ENCODE measurements around the gene TTLL11. TPM values are rescaled to one million over a fixed set of nuclear protein-coding genes. Genes with fewer than 3 reads are reported as not detected.
A peak's percentile ranks its signal among the peaks of the same experiment; 100 is the strongest.

The TTLL11 gene
- total RNA-seq, 6 donors from 2014 or later, result 6.8 to 18.9 (median 12.9) TPM

DNA sequence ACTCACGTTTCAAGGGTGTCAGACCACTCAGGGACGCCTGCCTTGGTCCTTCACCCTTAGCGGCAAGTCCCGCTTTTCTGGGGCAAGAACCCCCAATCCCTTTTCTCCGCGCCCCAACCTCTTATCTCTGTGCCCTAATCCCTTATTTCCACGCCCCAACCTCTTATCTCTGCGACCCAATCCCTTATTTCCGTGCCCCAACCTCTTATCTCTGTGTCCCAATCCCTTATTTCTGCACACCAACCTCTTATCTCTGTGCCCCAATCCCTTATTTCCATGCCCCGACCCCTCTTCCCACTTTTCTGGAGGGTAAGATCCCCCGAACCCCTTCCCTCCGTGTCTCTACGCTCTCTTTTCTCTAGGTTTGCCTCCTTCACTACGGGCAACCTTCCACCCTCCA, 302.3 kb downstream of the TTLL11 start:
- H3K36me3 ChIP-seq, result peaks cover 0 to 6% (median 2%) of the 10 kb centered on the region in 4 donors
- ATAC-seq (ENCODE audit: low FRiP score in 2 of 2) (no peak), DNase-seq (no peak)
- no peaks in the 10 kb centered on the region for H3K27me3 ChIP-seq
- no peaks in the 10 kb centered on the region for H3K9me3 ChIP-seq
- H3K27ac ChIP-seq, result no peak overlapping the region
- H3K4me1 ChIP-seq, result peaks cover 0 to 3% (median 0%) of the 10 kb centered on the region in 4 donors
- H3K4me3 ChIP-seq, result no peak overlapping the region
- TF ChIP-seq, protein P1, sequence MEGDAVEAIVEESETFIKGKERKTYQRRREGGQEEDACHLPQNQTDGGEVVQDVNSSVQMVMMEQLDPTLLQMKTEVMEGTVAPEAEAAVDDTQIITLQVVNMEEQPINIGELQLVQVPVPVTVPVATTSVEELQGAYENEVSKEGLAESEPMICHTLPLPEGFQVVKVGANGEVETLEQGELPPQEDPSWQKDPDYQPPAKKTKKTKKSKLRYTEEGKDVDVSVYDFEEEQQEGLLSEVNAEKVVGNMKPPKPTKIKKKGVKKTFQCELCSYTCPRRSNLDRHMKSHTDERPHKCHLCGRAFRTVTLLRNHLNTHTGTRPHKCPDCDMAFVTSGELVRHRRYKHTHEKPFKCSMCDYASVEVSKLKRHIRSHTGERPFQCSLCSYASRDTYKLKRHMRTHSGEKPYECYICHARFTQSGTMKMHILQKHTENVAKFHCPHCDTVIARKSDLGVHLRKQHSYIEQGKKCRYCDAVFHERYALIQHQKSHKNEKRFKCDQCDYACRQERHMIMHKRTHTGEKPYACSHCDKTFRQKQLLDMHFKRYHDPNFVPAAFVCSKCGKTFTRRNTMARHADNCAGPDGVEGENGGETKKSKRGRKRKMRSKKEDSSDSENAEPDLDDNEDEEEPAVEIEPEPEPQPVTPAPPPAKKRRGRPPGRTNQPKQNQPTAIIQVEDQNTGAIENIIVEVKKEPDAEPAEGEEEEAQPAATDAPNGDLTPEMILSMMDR (IDR thresholded peaks at IDR 0.05), result no peak
- TF ChIP-seq POLR2A (IDR thresholded peaks at IDR 0.05), result no peak
- no peak for TF ChIP-seq EP300 (IDR thresholded peaks at IDR 0.05)
- no peak for TF ChIP-seq POLR2AphosphoS5 (IDR thresholded peaks at IDR 0.05)
- 86 to 90% methylated on average over 14 of the region's 14 CpGs for WGBS, 2 donors

DNA sequence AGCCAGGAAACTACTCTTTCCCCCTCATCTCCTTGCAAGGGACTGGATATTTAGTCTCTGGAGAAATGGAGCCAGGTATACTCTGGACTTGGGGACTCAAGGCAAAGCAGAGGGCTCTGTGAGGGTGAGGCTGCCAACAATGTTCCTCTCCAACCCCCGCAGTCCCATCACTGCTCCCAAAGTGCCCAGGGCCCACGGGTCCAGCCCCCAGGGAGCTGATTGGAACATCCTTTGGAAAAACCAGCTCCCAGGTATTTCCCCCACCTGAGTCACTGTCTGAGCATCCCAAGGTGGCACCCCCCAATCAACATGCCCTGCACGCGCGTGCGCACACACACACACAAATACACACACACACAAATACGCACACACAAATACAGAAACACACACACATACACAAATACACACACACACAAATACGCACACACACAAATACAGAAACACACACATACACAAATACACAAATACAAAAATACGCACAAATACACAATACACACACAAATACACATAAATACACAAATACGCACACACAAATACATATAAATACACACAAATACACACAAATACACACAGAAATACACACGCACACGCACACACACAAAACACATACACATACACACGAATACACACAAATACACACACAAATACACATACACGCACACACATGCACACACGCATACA, 304.3 kb downstream of the TTLL11 start:
- 94 to 95% methylated on average over 15 of the region's 15 CpGs for WGBS, 2 donors
- peaks cover 0 to 4% (median 1%) of the 10 kb centered on the region in 4 donors for H3K4me1 ChIP-seq
- H3K4me3 ChIP-seq, result no peak overlapping the region
- H3K27me3 ChIP-seq, result no peaks in the 10 kb centered on the region
- H3K27ac ChIP-seq, result no peak overlapping the region
- H3K36me3 ChIP-seq, result peaks cover 4 to 23% (median 11%) of the 10 kb centered on the region in 4 donors
- ATAC-seq (ENCODE audit: low FRiP score in 2 of 2), result no peak
- TF ChIP-seq EP300 (IDR thresholded peaks at IDR 0.05) (no peak), POLR2AphosphoS5 (IDR thresholded peaks at IDR 0.05) (no peak)
- H3K9me3 ChIP-seq, result no peaks in the 10 kb centered on the region
- no peak for DNase-seq

DNA sequence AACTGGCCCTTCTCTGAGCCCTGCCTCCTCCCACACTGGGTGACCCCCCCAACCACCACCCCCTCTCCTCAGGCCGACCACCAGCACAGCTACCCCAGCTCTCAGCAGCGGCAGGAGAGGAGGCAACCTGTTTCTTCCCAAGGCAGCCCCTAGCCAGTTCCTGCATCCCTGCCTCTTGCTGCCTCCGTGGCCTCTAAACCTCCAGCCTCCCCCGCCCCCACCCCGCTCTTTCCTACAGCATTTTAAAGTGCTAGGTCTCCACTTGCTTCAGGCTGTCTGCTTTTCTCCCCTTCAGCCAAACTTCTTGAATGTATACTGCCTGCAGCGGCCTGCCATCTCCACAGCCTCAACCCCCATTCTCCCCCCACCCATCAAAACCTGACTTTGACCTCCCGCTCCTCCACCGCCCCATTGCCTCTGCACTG, 306.1 kb downstream of the TTLL11 start:
- Histone ChIP-seq H3K9me3 (no peaks in the 10 kb centered on the region), H3K36me3 (peaks cover 10 to 41% (median 29%) of the 10 kb centered on the region in 4 donors), H3K4me3 (no peak overlapping the region), H3K27ac (no peak overlapping the region), H3K4me1 (peaks cover 0 to 11% (median 6%) of the 10 kb centered on the region in 4 donors), H3K27me3 (no peaks in the 10 kb centered on the region)
- TF ChIP-seq POLR2A (IDR thresholded peaks at IDR 0.05) (no peak), EP300 (IDR thresholded peaks at IDR 0.05) (no peak), POLR2AphosphoS5 (IDR thresholded peaks at IDR 0.05) (no peak)
- TF ChIP-seq, protein P1 (IDR thresholded peaks at IDR 0.05), result no peak
- DNase-seq (no peak), ATAC-seq (ENCODE audit: low FRiP score in 2 of 2) (no peak)
- 90 to 92% methylated on average over 7 to 8 of the region's 8 CpGs for WGBS, 2 donors

DNA sequence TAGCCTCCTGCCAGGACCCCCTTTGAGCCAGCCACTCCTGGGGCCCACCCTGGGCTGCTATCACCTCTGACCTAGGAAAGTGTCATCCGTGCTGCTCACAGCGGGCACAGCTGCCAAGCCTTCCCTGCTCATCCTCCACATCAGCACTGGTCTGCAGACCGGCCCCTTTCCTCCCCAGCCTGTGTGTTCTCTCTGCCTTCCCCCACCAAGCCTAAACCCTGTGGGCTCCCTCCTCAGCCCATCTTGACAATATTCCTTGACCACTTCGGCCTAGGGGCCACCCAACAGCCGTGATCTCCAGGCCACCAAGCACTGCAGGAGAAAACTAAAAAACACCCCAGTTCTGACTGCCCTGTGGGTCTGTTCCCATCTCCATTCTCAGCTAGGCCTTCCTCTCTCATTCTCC, 306.6 kb downstream of the TTLL11 start:
- WGBS, 2 donors, result 89 to 96% methylated on average over 3 to 5 of the region's 5 CpGs
- DNase-seq, result no peak
- no peaks in the 10 kb centered on the region for H3K9me3 ChIP-seq
- H3K27me3 ChIP-seq, result no peaks in the 10 kb centered on the region
- H3K27ac ChIP-seq, result no peak overlapping the region
- H3K36me3 ChIP-seq, result peaks cover 11 to 46% (median 33%) of the 10 kb centered on the region in 4 donors
- TF ChIP-seq POLR2AphosphoS5 (IDR thresholded peaks at IDR 0.05), result no peak
- H3K4me1 ChIP-seq, result peaks cover 0 to 11% (median 6%) of the 10 kb centered on the region in 4 donors
- peak in 1 of 2 donors; percentile 19 for ATAC-seq (ENCODE audit: low FRiP score in 2 of 2)
- H3K4me3 ChIP-seq, result no peak overlapping the region

DNA sequence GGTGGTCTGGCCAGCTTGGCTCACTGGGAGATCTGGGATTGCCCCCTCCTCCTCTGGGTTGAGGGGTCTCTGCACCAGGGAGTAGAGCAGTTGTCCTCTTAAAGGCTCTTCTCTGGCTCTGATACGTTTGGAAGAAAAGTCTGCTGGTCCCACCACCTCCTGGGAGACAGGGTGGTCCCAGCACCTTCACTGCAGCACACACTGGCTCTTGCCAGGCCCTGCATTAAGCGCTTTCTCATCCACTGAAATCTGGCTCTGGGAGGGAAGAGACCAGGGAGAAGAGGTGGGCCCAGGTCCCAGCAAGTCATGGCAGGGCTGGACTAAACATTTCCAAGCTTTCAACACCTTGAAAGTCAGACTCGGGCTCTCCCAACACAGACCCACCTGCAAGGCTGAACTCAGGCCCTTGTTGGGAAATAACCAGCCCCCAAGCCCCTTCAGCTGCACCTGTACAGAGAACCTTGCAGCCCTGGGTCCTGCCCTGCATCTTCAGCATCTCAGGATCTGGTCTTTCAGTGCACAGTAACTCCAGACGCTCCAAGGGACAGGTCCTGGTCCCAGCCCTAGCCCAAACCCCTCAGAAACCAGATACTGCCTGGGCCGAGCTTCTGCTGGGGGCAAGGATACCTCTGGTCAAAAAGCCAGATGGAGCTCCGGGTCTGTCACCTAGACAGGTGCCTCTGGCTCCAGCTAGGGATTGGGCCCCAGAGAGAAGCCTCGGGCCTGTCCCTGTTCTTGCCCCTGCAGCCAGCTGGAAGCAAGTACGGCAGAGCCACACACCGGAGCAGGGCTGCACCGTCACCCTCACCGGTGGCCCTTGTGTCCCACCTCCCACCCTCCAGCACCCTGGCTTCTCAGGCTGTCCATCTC, 307.2 kb downstream of the TTLL11 start:
- Histone ChIP-seq H3K36me3 (peaks cover 11 to 52% (median 39%) of the 10 kb centered on the region in 4 donors), H3K27ac (no peak overlapping the region), H3K4me1 (peaks cover 0 to 11% (median 6%) of the 10 kb centered on the region in 4 donors), H3K9me3 (no peaks in the 10 kb centered on the region), H3K4me3 (no peak overlapping the region), H3K27me3 (no peaks in the 10 kb centered on the region)
- TF ChIP-seq POLR2AphosphoS5 (IDR thresholded peaks at IDR 0.05) (no peak), POLR2A (IDR thresholded peaks at IDR 0.05) (no peak), EP300 (IDR thresholded peaks at IDR 0.05) (no peak)
- TF ChIP-seq, protein P1 (IDR thresholded peaks at IDR 0.05), result no peak
- WGBS, 2 donors, result 87 to 92% methylated on average over 4 to 8 of the region's 11 CpGs
- peak in 1 of 2 donors; percentile 5 for ATAC-seq (ENCODE audit: low FRiP score in 2 of 2)
- DNase-seq, result no peak

Measured in upper lobe of left lung (tissue), 6 donors.